ENCODE data around the gene XXYLT1.

GRCh38 chr3:195123281-195123691 lies 147.7 kb downstream of the XXYLT1 start:
- TF ChIP-seq POLR2A (IDR thresholded peaks at IDR 0.05; ENCODE audit: borderline replicate concordance, extremely low read depth, insufficient read depth, insufficient read length) (no peak), POLR2AphosphoS5 (IDR thresholded peaks at IDR 0.05; ENCODE audit: low read depth, low read length) (no peak), TCF7L2 (IDR thresholded peaks at IDR 0.05; ENCODE audit: borderline replicate concordance, extremely low read depth, insufficient read depth, insufficient read length) (no peak), MAX (IDR thresholded peaks at IDR 0.05) (no peak), CEBPB (IDR thresholded peaks at IDR 0.05; ENCODE audit: low read depth) (no peak), EZH2 (IDR thresholded peaks at IDR 0.05) (no peak), CBX3 (IDR thresholded peaks at IDR 0.05; ENCODE audit: low read depth) (no peak), ZBTB33 (IDR thresholded peaks at IDR 0.05; ENCODE audit: extremely low read depth, insufficient replicate concordance, low read length) (no peak), SP1 (IDR thresholded peaks at IDR 0.05; ENCODE audit: low read depth) (no peak), CTCF (IDR thresholded peaks at IDR 0.05 in 2 of 3, conservative IDR thresholded peaks at IDR 0.05 in 1 of 3; ENCODE audit: borderline replicate concordance in 1 of 3, insufficient read depth in 1 of 3, low read depth in 2 of 3, low read length in 2 of 3) (peak in 2 of 3 experiments; percentile 28 to 29; a peak in 1 of 6 replicates), ELF1 (IDR thresholded peaks at IDR 0.05; ENCODE audit: borderline replicate concordance, low read depth) (no peak), YY1 (IDR thresholded peaks at IDR 0.05; ENCODE audit: extremely low read depth, insufficient replicate concordance, low read depth, low read length) (no peak), FOSL1 (IDR thresholded peaks at IDR 0.05; ENCODE audit: low read depth) (no peak)

Data from HCT116 (cell line).